HG02642 (cell line): ENCODE measurements around the gene RELN.

ENCODE experiments used
- ATAC-seq: cut with Tn5 transposase; IDR thresholded peaks from one replicate; pipeline ENCODE4 v1.9.1; 2021; ENCODE audit warnings: mild to moderate bottlenecking; ENCODE audit not compliant: unreplicated experiment, poor library complexity

Gene RELN

DNA sequence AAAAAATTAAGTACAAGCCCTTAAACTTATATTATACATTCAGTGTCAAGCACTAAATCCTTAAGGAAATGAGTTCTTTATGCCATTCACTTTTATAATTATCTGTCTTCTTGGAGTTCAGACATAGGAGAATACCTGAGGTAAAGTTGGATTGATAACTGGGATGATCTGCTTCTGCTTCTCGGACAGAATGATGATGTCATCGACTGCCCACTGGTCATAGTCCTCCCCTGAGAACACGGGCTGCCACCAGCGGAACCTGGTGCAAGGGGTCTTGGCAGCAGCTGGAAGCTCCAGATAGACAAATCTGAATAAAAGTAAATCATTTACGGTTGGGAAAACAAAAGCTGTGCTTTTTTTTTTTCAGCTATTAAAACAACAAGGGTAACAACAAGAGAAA, 395.3 kb downstream of the RELN start:
- no peak for ATAC-seq

- ATAC-seq, result no peak
Observed at GRCh38 chr7:103593691-103594090, 395.8 kb downstream of the RELN start.

DNA sequence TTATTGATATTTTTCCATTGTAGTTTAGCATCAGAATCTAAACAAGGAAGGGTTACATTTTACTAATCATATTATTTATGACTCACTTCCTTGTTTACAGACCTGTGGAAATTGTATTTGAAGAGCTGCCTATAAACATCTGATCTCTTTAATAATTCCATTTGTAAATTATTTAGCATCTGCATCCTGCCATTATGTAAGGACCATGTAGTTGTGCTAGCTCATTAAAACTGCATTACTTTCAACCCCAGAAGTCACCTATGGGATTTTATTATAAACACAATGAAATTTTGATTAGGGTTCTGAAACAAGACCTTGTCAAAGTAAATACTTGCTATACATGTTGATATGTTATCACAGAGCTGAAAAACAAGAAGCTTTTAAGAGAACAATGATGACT, 396.6 kb downstream of the RELN start:
- ATAC-seq, result no peak

DNA sequence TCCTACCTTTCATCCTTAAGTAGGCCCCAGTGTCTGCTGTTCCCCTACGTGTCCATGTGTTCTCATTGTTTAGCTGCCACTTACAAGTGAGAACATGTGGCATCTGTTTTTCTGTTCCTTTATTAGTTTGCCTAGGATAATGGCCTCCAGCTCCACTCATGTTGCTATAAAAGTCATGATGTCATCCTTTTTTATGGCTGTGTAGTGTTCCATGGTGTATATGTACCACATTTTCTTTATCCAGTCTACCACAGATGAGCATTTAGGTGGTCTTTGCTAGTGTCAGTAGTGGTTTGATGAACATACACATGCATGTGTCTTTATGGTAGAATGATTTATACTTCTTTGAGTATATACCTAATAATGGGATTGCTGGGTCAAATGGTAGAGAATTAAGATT, 397.3 kb downstream of the RELN start:
- no peak for ATAC-seq

- no peak for ATAC-seq
Observed at GRCh38 chr7:103580031-103580430, 409.4 kb downstream of the RELN start.

DNA sequence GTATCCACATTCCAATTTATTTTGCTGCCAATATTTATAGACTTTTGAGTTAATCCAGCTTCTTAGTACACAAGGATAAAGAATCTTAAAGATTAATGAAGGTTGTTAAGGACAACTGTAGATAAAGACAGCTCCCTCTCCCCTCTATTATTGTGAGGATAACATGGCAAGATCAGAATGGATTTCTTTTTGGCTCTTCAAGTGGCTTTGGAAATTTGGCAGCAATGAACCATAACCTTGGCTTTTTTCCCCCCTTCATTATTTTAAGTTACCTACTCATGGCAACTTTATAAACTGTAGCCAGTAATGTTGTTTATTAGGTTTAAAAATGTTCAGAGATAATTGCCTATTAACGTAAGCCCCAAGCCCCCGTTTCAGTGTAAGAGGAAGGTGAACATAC, 412.4 kb downstream of the RELN start:
- ATAC-seq, result no peak

- ATAC-seq, result no peak
Observed at GRCh38 chr7:103576641-103577040, 412.8 kb downstream of the RELN start.

DNA sequence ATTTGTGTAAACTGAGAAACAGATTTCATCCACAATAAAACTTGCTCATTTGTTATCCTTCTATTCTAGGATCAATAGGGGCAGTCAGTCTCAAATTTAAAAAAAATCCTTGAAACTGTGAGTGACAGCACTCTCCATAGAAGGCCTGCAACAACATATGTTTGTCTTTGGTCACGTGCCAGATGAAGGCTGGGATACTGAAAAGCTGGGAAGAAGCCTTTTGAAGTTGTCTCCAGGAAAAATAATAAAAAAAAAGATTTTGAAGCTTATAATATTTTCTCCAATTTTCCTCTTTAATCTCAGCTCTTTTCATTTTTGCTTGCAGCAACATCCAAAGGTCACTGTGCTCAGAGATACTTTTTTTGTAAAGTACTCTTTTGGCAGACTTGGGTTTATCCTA, 414.9 kb downstream of the RELN start:
- no peak for ATAC-seq

DNA sequence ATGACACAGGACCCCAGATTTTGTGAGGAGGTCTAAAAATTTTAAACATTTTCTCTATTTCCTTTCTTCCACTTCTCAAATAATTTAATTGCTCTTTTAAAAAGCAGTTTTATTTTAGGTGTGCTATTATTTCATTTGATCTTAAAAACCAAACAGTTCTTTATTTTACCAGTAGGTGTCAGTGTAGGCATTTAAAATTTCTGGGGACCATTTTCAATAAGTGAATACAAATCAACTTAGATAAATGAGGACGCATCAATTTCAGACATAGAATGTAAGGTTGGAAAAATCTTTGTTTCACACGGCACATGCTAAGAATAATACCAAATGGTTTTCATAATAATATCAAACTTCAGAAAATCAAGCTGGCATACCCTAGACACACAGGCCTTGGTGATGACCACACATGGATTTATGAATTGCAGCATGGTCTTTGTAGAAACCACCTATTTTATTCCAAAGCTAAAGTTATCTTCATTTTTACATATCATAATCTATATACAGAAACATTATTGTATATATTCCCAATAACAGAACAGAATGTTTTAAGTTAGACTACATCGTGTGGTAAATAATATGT, 415.9 kb downstream of the RELN start:
- no peak for ATAC-seq

- ATAC-seq, result no peak
Observed at GRCh38 chr7:103571586-103571985, 417.9 kb downstream of the RELN start.

DNA sequence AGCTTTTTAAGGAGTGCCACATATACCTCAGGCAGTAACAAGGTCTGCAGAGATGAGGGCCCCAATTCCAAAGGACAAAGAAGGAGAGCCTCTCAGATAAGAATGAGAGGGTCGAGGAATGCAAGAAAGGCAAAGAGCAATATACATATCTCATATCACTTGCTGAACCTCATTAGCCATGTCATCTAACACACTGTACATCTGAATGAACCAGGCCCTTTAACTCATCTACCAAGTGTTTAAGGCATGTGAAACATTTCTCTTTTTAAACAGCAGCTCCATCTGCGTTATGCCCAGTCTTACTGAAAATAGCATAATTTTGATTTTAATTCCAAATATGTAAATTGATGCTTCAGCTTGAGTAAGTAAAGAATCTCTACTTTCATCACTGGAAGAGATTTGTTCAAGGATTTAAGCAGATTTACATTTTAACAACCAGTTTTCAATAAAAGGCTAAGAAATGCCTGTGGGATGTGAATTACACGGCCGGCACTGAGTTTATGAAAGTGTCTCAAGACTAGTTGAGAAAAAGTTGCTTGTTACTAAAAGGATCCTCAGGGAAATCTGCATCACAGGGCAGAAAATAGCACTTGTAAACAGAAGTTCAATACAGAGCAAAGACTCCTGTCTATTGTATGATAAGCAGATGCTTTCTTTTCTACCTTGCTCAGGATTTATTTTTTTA, 419.7 kb downstream of the RELN start:
- no peak for ATAC-seq

GRCh38 chr7:103564416-103564815, 425.0 kb downstream of the RELN start:
- no peak for ATAC-seq

DNA sequence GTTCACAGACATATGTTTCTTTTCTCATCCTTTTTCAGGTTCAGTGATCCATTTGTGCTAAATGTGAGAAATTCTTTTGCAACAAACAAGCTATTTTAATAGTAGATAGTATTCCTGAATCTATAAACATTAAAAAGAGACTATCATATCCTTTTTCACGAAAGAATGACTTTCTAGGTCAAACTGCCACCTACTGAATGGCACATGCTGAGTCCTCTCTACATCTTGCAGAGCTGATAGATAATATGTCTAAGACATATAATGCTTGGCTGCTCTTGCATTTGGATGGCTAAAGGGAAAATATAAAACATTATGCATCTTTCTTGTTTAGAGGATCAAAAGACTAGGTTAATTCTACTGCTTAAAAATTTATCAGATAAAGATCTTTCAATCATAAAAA, 429.3 kb downstream of the RELN start:
- ATAC-seq, result no peak

- no peak for ATAC-seq
Observed at GRCh38 chr7:103551016-103551415, 438.4 kb downstream of the RELN start.

- ATAC-seq, result no peak
Observed at GRCh38 chr7:103549786-103550185, 439.7 kb downstream of the RELN start.

GRCh38 chr7:103547451-103548284, 441.8 kb downstream of the RELN start:
- ATAC-seq, result no peak

- no peak for ATAC-seq
Observed at GRCh38 chr7:103542470-103542869, 447.0 kb downstream of the RELN start.

DNA sequence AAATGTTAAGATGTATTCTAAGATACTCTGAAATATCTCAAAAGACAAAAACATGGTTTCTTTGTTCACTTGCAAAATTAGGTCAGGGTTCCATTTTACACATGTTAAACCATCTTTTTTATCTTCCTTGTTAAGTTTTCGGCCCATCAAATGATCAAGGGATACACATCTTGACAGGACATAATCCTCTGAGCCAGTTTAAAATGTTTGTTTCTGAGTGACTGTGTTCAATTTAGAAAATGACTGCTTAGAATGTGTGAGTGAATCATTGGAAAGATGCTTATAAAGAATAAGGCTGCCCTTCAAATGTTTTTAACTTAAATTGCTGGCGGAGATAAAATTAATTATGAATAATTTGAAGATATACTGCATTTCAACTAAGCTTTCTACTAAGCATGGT, 447.5 kb downstream of the RELN start:
- no peak for ATAC-seq

DNA sequence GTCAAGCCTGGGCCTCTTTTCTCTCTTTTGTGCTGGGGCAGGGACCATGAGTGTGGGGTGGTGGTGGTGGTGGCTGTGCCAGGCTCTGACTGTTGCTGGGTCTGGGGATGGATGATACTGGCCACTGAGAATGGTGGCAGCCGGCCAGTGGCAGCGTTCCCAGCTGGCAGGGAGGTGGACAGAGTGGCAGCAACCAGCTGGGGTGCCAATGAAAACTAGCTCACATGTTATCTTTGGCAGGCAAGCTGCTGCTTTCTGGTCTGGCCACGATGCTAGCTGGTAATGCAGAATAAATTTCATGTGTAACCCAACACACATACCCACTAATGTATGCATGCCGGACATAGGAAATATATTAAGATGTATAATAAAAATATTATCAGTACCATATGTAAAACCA, 448.4 kb downstream of the RELN start:
- no peak for ATAC-seq

DNA sequence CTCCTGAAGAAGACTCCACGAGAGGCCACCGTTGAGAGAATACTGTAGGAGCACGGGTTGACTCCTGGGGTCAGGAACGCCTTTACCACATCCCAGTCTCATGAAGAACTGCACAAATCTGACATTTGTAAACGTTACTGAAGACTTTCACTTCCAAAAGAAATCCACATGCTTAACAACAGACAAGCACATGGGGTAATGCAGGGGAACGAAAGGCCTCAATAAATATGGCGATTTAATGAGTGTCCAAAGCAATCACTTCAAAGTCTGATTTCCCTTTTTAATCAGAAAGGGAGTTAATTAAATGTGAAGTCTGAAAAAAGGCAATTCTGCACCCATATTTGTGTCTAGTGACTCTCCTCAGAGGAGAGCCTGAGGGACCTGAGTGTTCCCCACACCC, 449.1 kb downstream of the RELN start:
- ATAC-seq, result no peak

GRCh38 chr7:103539875-103540274, 449.6 kb downstream of the RELN start:
- no peak for ATAC-seq
